DMS153 (cell line): Measurements from ENCODE around the gene ATP13A4.

Source experiments
- DNase-seq: peaks from one replicate; lab custom pipeline; 2025; lab: John Stamatoyannopoulos, UW

ATP13A4 gene

GRCh38 chr3:193554811-193555210 lies at the start of gene ATP13A4:
ATP13A4 (minus strand) TSS chr3:193554895; CDS start chr3:193554799, 96 bp downstream.
- DNase-seq = no peak

- DNase-seq = no peak
Measured at GRCh38 chr3:193599393-193599792, 44.7 kb upstream of the ATP13A4 start.

- DNase-seq = no peak
Measured at GRCh38 chr3:193598202-193598601, 43.5 kb upstream of the ATP13A4 start.

- no peak for DNase-seq
Measured at GRCh38 chr3:193595939-193596487, 41.3 kb upstream of the ATP13A4 start.

GRCh38 chr3:193594946-193595689 lies 40.4 kb upstream of the ATP13A4 start:
- DNase-seq = no peak

GRCh38 chr3:193593668-193594030 lies 39.0 kb upstream of the ATP13A4 start:
- DNase-seq = no peak

- peak; percentile 98 for DNase-seq
Measured at GRCh38 chr3:193592841-193593667, 38.4 kb upstream of the ATP13A4 start, which contains the start of gene OPA1. OPA1 (plus strand) TSS chr3:193593208; CDS start chr3:193593378, 170 bp downstream.

GRCh38 chr3:193590088-193590856 lies 35.6 kb upstream of the ATP13A4 start:
- DNase-seq = no peak

GRCh38 chr3:193589616-193590015 lies 34.9 kb upstream of the ATP13A4 start:
- no peak for DNase-seq

GRCh38 chr3:193589129-193589528 lies 34.4 kb upstream of the ATP13A4 start:
- no peak for DNase-seq

- DNase-seq = no peak
Measured at GRCh38 chr3:193586526-193586925, 31.8 kb upstream of the ATP13A4 start.

- DNase-seq = no peak
Measured at GRCh38 chr3:193585530-193585929, 30.8 kb upstream of the ATP13A4 start.

GRCh38 chr3:193574488-193575070 lies 19.9 kb upstream of the ATP13A4 start:
- no peak for DNase-seq

GRCh38 chr3:193573403-193574191 lies 18.9 kb upstream of the ATP13A4 start:
- no peak for DNase-seq

GRCh38 chr3:193572426-193572908 lies 17.8 kb upstream of the ATP13A4 start:
- DNase-seq = peak; percentile 72

GRCh38 chr3:193569119-193569518 lies 14.4 kb upstream of the ATP13A4 start:
- DNase-seq = no peak

GRCh38 chr3:193564012-193564411 lies 9.3 kb upstream of the ATP13A4 start:
- peak; percentile 37 for DNase-seq

- no peak for DNase-seq
Measured at GRCh38 chr3:193563426-193563825, 8.7 kb upstream of the ATP13A4 start.

- DNase-seq = no peak
Measured at GRCh38 chr3:193560870-193561269, 6.2 kb upstream of the ATP13A4 start.

GRCh38 chr3:193560091-193560490 lies 5.4 kb upstream of the ATP13A4 start:
- DNase-seq = no peak

GRCh38 chr3:193559100-193559499 lies 4.4 kb upstream of the ATP13A4 start:
- DNase-seq = no peak
